Fibroblast of gingiva (primary cell): ENCODE data around the gene CACFD1.

Source experiments
- DNase-seq: peaks from one replicate; pipeline ENCODE4 v3.0.0-alpha.2; 2011; ENCODE audit warnings: low read depth

CACFD1 gene

DNA sequence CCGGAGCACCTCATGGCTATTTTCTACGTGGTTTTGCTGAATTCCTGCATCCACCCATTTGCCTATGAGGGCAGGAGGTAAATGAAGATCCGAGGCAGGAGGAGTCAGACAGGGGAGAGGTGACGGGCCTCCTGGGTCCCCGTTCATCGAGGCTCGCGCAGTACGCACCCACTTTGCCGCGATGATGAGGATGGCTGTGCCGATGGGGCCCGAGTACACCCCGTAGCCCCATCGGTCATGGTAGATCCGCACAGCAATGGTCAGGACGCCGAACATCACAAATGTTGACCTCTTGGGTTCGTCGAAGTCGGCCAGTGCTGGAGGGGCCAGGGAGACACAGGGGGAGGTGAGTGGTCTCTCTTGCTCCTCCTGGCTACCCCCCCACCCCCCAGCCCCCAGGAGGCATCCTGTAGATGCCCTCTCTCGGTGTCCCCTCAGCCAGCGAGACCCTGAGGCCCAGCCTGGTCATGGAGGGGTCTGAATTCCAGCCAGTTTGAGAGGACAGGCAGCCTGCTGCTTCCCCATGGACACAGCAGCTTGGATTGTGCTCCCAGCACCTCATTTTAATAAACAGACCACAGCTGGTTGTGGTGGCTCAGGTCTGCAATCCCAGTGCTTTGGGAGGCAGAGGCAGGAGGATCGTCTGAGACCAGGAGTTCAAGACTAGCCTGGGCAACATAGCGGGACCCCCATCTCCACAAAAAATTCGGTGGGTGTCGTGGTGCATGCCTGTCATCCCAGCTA, 59.1 kb downstream of the CACFD1 start:
- DNase-seq: no peak

DNA sequence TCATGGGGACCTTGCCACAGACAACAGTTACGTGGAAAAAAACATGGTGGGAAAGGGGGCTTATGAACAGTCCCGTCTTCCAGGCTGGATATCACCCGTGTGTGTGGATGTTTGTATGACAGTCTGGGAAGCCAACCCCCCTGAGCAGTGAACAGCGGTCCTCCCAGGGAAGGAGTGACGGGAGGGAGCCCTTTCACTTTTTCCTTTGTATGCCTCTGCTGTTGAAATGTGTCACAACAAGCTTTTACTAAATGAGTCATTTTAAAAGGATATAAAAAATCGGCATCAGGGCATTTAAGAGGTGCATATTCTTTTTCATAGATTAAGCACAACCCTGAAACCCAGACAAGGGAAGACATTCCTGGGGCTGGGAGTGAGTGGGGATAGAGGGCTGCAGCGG, 59.9 kb downstream of the CACFD1 start:
- no peak for DNase-seq

DNA sequence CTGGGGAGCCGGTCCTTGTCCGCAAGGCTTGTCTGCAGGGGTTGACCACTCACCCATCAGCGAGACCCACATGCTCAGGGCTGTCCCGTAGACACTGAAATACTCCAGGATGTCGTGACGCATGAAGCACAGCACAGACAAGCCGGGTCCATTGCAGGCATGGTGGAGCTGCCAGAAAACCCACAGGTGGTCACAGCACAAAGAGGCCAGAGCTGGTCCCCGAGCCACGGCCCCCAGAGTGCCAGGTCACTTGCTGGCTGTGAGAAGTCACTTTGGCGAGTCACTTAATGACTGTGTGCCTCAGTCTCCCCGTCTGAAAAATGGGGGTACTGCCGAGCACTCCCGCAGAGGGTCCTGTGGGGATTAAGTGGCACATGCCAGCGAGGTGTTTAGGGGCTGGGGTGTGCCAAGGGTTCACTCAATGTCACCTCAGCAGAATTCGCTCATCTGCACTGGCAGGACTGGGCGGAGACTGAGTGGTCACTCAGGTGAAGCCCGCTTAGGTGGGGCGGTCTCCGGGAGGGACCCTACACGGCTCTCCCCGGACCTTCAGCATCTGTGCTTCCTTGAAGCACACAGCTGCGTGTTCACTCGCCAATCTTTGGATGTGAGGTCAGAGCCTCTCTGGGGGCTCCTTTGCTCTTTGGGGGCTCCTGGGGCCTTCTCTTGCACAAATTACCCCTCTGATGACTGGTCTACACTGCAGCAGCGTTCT, 60.5 kb downstream of the CACFD1 start:
- DNase-seq: no peak
